ENCODE measurements around the gene DNAJC24.
"Not testable (repeated sequence)": the region's sequence is repeated elsewhere in the genome, so short reads cannot be mapped to it uniquely, and the experiment has no call there.

DNAJC24 gene, protein sequence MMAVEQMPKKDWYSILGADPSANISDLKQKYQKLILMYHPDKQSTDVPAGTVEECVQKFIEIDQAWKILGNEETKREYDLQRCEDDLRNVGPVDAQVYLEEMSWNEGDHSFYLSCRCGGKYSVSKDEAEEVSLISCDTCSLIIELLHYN

DNA sequence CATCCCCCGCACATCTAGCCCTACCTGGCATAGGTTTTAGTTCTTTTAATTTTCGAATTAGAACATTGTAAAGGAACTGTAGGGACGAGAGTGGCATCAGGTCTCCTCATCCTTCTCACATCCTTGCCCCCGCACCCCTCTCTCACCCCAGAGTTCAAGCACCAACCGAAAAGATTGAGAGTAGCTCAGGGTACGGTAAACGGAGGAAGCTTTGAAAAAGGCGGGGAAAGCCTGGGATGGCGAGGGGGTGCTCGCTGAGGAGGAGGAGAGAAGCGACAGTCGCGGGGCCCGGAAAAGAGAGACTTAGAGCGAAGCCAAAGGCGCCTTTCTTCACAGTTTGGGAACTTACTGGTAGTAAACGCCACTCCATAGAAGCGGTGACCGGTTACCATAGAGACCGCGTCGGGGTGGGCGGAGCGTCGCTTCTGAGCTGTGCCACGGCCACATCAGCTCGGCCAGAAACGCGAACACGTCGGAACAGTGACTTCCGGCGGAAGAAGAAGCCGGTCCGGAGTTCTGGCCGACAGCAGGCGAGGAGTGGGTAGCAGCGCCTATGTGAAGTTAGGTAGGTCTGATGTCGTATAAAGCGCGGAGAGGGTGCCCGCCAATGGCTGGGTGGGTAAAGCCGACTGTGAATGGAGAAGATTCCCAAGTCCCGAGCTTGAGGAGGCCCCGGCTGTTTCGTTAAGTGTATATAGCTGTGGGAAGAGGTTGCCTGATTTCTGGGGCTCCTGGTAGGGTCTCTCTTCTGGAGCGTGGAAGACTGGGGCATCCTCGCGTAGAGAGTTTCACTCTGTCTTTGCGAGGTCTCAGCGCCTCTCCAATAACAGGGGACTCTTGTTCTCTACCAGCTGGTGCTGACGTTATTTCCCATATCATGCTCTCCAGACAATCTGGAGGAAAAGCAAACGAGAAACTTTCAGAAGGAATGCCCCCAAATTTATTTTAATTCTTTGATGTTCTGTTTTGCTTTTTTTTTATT, at the start of gene DNAJC24, which contains the start of gene DCDC1:
DNAJC24 (plus strand) TSS at position 513 of the 982 bp plus-strand sequence. CDS start 889 bp downstream, outside the sequence.
DCDC1 (minus strand) TSS at position 392 of the 982 bp plus-strand sequence. CDS start 41,459 bp downstream, outside the sequence.
- peak; percentile 95 for DNase-seq

DNA sequence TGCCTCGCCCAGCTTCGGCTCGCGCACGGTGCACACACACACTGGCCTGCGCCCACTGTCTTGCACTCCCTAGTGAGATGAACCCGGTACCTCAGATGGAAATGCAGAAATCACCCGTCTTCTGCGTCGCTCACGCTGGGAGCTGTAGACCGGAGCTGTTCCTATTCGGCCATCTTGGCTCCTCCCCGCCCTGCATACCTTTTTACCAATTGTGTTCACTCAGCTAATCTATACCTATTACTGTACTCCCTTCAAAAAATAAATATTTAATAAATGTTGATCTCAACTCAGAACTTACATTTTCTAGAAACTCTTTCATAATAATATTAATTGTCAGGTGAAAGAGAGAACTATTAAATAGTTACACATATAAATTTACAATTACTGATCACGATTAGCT, 48.2 kb upstream of the DNAJC24 start:
- DNase-seq = not testable (repeated sequence)

DNA sequence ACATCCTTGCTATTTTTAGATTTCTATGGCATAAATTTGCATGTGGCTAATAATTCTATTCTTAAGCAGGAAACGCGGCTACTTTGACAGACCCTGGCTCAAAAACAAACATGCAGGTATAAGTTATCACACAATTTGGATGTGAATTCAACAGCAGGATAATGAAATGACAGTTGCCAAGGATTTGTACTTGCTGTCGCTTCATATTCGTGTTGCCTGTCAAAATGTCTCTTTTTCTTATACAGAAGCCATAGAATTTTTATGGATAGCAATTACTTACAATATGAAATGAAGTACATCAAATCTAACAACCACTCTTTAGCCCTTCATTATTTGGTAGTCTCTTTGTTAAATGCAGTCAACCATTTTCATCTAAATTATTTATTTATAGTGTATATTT, 46.5 kb upstream of the DNAJC24 start:
- DNase-seq = no peak

DNA sequence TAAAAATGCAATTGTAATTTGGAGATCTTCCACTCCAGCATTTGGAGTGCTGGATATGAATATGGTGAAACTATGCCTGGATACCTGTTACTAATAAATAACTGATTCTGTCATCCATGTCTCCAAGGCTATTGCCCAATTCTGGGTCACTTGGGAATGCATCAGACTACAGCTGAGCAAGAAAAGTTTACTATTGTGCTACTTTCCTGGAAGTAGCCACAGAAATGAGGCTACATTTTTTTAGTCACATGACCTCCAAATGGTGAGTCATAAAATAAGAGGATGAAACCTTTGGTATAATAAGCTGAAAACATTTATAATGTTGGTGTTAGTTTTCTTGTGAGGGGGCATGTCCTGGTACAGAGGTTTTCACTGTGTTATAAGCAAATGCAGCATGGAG, 44.5 kb upstream of the DNAJC24 start:
- no peak for DNase-seq

DNA sequence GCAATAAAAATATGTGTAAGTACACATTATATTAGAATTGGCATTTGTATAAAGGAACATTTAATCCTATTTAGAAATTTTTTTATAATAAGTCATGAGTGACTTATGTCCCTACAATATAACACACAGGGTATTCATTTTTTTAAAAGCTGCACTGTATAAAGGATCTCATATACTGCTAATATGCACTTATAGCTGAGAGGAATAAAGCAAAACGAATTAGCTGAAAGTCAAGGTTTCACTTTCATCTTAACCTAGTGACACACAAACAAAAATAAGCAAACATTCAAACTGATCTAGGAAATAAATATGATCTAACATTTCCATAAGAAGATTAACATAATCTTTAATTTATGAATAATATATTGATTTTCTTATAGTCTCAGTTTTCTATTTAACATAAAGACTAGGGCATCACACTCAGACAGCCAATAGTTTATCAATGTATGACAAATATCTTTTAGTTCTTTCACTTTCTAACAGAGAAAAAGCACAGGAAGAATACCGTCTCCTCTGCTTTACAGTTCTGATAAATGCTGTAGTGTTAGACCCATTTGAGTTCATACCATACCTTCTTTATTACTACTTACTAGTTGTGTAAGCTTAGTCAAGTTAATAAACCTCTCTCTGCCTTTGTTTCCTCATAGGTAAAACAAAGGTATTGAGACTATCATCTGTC, 43.1 kb upstream of the DNAJC24 start:
- DNase-seq = no peak

DNA sequence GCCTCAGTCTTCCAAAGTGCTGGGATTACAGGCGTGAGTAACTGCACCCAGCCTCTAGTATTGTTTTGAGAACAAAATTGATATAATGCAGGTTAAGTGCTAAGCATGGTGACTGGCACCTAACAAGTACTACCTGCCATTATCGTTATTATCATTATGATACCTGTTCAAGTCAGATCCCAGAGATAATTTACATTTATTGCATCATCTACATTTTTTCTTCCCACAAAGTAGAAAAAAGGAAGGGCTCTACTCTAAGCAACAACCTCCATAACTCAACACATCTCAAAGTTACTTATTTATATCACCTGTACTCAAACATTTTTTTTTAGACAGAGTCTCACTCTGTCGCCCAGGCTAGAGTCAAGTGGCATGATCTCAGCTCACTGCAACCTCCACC, 42.2 kb upstream of the DNAJC24 start:
- DNase-seq = no peak

DNA sequence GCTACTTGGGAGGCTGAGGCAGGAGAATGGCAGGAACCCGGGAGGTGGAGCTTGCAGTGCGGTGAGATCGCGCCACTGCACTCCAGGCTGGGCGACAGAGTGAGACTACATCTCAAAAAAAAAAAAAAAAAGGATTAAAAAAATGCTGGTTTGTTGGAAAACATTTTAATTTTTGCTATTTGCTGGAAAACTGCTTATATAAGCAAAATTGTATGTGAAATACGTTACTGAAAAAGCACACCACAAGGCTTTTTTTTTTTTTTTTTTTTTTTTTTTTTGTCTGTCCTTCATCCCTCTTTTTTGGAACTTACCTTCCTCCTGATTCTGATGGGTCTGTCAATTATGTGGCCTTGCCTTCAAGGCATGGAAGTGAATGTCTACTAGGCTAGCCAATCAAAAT, 41.0 kb upstream of the DNAJC24 start:
- DNase-seq = no peak

DNA sequence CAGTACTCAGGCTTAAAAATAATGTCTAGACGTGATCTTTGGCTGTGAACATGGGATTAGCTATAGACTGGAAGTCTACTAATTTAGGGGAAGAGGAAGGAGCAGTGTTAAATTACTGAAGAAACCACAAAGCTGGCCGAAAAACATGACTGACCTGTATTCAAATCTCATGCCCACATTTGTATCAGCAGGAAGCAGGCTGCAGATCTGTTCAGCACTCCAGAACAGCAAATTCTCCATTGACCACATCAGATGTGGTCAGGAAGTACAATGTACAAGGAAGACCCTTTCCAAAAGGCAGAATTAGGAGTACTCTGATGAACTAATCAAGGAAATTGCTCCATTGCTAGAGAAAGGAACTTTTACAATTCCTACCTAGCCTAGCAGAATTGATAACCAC, 31.9 kb upstream of the DNAJC24 start:
- DNase-seq = no peak

DNA sequence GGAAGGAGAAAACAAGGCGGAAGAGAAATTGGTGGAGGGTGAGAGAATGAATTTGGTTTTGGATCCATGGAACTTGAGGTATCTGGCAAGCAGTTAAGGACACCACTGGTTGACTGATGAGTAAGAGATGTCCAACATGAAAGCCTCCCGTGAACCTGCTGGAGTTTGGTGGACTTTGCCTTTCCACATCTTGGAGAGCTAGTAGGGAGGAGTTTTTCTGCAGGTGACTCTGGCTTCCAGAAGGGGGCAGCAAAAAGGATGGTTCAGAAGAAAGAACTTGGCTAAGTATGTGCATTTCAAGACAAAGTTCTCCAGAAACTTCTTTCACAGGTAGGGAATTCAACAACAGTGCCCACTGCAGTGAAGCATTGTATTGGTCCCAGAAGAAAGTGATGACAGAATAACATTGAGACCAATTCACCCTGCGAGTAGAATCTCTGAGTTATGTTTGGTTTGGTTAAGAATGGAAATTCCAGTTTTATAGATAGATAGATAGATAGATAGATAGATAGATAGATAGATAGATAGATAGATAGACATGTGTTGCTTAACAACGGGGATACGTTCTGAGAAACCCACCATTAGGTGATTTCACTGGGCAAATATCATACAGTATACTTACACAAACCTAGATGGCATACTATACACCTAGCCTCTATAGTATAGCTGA, 28.6 kb upstream of the DNAJC24 start:
- no peak for DNase-seq

DNA sequence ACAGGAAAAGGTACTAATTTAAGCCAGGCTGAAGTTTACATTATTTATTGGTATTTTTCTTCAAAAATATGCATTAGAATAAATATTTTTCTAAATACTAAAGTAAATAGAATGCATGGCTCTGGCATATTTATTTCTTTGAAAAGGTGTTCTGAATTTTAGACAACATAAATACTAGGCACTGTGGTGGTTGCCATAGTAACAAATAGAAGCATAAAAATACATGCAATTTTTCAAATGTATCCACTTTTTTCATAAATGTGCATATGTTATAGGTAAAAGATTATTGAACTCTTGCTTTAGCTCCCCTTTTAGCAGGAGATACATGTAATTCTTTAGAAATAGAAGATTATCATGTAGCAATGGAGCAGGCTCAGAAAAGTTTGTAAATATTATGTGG, 18.5 kb upstream of the DNAJC24 start:
- no peak for DNase-seq

DNA sequence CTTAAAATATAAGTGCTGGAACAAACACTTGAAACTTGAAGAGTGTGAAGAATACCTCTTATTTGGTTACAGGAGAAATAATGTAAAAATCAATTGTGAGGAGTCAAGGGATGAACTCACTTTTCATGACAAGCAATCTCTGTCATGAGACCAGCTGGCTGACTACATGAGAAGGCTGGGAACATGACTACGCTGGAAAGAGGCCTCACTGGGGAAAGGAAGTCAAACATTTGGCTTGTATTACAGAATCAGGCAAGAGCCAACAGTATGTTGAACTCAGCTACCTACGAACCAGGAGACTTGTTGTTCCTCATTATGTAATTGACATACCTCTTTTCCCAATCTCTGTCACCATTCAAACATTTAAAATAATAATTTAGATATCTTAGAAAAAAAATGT, 14.5 kb upstream of the DNAJC24 start:
- no peak for DNase-seq

DNA sequence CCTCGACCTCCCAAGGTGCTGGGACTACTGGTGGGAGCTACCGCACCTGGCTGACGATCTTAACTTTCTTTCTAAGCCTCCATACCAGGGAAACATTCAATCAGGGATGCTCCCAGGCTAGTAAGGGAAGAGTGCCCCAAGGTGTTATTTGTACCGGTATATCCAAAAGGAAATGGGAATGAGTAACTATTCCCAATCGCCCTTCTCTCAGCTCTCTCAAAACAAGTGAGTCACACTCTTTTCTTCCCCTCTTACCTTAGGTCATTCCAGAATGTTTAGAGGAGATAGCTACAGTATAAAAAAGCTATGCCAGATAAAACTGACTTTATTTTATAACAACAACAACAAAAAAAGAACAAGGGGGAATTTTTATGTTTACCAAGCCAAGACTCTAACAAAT, 13.8 kb upstream of the DNAJC24 start:
- no peak for DNase-seq

DNA sequence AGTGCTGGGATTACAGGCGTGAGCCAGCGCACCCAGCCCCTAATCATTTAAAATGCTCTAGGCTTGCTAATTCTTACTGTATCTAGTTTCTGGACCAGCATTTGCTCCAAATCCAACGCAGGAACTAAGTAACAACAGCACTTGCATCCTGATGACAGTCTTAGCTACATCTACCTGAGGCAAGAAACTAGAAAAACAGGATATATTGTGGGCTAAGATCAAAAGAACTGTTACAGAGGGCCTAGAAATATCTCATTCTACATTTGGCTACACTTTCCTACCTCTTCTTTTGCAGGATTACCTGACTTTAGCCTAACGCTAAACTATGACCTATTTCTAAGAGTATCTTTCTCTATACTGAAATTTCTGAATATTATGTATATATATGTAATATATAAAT, 7.9 kb upstream of the DNAJC24 start:
- no peak for DNase-seq

DNA sequence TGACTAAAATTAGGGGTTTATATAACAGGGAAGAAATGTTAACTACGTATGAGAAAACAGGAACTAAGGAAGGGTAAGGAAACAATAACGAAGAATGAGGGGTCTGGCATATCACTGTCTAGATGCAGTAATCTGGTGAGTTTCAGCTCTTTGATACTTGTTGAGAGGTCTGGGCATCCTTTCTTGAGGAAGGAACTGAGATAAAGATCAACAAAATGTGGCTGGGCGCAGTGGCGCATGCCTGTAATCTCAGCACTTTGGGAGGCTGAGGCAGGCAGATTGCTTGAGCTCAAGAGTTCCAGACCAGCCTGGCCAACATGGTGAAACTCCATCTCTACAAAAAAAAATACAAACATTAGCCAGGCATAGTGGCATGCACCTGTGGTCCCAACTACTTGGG, 2.9 kb upstream of the DNAJC24 start:
- DNase-seq = no peak

DNA sequence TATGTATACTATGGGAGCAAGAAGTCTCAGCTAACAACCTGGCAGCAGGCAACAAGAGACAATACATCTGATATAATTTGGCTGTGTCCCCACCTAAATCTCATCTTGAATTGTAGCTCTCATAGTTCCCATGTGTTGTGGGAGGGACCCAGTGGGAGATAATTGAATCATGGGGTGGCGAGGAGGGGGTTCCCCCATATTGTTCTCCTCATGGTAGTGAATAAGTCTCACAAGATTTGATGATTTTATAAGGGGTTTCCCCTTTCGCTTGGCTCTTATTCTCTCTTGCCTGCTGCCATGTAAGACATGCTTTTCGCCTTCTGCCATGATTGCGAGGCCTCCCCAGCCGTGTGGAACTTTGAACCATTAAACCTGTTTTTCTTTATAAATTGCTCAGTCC, 6.2 kb downstream of the DNAJC24 start:
- DNase-seq = no peak

DNA sequence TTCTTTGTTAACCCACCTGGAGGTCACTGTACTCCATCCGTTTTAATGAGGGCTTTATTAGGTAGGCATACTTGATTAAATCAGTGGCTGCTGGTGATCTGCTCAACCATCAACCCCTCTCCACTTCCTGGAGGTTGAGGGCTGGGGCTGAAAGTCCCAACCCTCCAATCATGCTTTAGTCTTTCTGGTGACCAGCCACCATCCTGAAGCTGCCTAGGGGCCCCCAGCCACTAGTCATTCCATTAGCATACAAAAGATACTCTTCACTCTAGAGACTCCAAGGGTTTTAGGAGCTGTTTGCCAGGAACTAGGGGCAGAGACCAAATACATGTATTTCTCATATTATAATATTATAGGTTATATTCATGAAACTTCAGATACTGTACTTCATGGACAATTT, 13.5 kb downstream of the DNAJC24 start:
- DNase-seq = no peak

DNA sequence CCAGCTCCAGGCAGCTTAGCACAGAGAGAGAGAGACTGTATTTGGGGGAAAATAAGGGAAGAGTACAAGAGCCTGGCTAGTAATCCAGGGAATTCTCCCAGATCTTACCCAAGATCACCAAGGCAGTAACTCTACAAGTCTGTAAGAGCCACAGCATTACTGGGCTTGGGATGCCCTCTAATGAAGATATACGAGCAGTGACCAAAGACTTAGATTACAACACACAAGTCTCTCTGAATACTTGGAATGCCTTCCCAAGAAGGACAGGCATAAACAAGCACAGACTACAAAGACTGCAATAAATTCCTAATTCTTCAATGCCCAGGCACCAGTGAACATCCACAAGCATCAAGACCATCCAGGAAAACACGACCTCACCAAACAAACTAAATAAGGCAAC, 17.7 kb downstream of the DNAJC24 start:
- no peak for DNase-seq

DNA sequence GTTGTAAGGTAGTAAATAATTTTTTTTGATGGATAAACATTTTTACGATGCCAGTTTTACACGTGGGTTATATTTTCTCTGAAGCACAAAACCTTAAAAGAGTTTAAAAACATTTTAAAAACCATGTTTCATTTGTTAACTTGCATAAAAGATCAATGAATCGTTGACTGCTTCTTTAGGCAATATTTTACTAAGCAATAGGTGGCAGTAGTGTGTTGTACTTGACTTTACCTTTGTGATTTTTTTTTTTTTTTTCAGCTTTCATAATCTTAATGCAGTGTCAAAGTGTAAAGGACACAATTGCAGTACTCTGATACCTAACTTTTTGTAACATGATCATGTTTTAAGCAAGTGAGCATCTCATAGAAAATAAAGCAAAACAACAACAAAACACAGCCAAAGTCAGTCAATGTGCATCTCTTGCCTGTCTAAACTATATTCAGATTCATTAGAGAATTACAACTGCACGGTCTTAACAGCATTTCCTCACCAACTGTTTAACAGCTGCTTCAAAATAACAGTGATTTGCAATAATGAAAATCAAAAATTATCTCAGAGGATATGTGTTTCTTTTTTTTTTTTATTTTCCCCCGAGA, 27.7 kb downstream of the DNAJC24 start:
- DNase-seq = no peak

DNA sequence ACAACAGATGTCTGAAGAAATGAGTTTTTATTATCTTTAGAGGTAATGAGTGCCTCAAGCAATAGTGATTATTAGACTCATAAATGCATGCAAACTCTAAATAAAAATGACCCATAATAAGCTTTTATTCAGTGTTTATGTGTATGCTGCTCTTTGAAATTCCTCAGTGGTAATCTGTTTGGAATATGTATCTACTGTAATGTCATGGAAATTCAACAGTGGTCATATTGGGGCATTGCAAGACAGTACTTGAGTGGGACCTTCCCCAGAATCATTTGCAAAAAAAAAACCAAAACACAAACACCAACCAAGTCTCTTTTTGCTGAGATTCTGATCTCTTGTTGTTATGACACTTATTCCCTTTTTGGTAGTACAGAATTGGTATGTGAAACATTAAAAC, 35.0 kb downstream of the DNAJC24 start:
- no peak for DNase-seq

DNA sequence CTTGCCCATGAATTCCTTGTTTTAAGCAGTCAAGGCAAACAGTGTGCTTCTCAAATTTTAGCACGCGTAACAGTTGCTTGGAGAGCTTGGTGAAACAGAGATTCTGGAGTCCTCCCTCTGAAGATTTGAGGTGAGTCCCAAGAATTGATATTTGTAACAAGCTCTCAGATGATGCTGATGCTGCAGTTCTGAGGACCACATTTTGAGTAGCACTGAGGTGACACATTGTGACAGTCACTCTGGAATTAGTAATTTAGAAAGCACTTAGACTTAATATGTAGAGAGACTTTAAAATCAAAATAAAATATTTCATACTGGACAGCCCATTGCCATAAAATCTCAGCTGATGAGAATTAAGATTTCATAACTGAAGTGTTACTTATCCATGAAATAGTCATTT, 38.5 kb downstream of the DNAJC24 start:
- DNase-seq = no peak

DNA sequence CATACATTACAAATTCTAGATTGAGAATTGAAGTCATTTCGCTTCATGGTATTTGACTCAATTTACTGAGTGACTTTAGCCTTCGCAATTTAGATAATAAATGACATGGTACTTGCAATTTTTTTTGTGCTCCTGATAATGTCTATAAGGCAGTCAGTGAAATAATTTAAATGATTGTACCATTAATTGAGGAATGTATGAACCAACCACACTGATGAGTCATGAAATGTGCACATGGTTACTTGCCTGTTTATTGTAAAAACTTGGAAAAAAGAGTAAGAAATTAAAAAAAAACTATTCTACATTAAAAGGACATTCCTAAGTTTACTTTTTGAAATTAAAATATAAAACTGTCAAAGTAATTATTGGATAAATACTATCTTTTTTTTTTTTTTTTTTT, 43.3 kb downstream of the DNAJC24 start:
- DNase-seq = no peak

DNA sequence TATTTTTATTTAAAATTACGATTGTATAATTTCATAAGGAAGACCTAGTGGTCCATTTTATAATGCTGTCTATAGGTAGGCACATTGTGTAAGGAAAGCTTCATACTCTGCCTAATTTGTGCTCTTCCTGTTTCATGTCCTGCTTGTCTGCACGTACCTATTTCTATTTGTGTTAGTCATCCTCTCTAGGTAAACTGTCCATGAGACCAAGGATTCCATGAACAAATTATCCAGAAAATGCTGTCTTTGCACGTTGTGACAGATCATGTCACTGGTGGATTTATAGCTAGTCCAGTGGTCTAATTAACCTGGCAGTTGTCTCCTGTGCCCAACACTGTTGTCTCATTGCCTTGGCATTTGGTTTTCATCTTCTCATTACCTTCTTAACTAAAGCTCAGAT, 44.7 kb downstream of the DNAJC24 start:
- no peak for DNase-seq

DNA sequence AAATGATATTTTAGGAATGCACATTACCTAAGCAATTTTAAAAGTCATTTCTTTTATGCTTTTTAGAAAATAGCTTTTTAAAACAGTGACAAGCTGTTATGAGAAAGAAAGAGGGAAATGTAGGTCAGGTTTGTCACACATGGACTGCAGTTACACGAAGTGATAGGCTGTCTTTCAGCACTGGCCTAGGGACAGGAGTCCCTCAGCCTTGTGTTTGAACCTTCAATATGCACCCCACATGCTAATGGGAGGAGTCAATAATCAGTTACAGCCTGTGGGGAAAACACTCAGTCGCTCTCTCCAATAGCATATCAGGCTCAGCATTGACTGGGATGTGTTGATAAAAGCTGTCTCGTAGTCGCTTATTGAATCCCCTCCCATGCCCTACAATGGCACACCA, 45.8 kb downstream of the DNAJC24 start:
- no peak for DNase-seq

Measured in activated CD8-positive, alpha-beta memory T cell treated with anti-CD3 and anti-CD28 coated beads, Interleukin-2, amount 50 U/mL, for 4 hours (primary cell).